BLaER1 (cell line): ENCODE measurements around the gene GBP1.
"Not testable (repeated sequence)": the region's sequence is repeated elsewhere in the genome, so short reads cannot be mapped to it uniquely, and the experiment has no call there.

Source experiments
- H3K27ac ChIP-seq: shearing (Covaris generic); formaldehyde crosslinking; 2 replicates; pipeline ENCODE4 v1.8.1; 2022
- H3K27me3 ChIP-seq: shearing (Covaris generic); formaldehyde crosslinking; 2 replicates; pipeline ENCODE4 v1.8.1; 2022
- H3K36me3 ChIP-seq: shearing (Covaris generic); formaldehyde crosslinking; 2 replicates; pipeline ENCODE4 v1.8.1; 2022
- H3K4me1 ChIP-seq: shearing (Covaris generic); formaldehyde crosslinking; 2 replicates; pipeline ENCODE4 v1.8.1; 2022
- H3K4me2 ChIP-seq: shearing (Covaris generic); formaldehyde crosslinking; 2 replicates; pipeline ENCODE4 v1.8.1; 2022
- H3K4me3 ChIP-seq: shearing (Covaris generic); formaldehyde crosslinking; 2 replicates; pipeline ENCODE4 v1.8.1; 2022
- H3K9ac ChIP-seq: shearing (Covaris generic); formaldehyde crosslinking; 2 replicates; pipeline ENCODE4 v1.8.1; 2022
- H3K9me3 ChIP-seq: shearing (Covaris generic); formaldehyde crosslinking; 2 replicates; pipeline ENCODE4 v1.8.1; 2022
- H4K20me1 ChIP-seq: shearing (Covaris generic); formaldehyde crosslinking; 2 replicates; pipeline ENCODE4 v1.8.1; 2022
- Cebpa-rat ChIP-seq: shearing (Covaris generic); IDR thresholded peaks from 2 replicates; pipeline ENCODE4 v1.8.1; 2022

Gene GBP1

DNA sequence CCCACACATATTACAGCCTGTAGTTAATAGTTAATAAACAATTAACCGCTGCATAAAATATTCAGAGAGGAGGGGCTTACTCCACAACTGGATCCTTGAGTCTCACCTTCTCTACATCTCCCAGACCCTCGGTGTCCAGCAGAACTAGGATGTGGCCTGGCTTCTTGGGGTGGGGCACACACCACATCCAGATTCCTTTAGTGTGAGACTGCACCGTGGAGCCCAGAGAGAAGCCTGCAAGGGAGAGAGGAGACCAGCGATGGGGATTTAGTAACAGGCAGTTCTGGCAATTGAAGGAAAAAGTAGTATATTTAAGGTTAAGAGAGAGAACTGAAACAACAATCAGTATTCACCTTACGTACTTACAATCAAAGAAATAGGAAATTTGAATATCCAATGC is 4.9 kb downstream of the GBP1 start:
- H3K9me3 ChIP-seq, result no peaks in the 10 kb centered on the region
- no peak overlapping the region for H3K4me3 ChIP-seq
- 0 out of 2 replicates have a peak, but pooled peaks cover 3% of the 10 kb centered on the region for H3K36me3 ChIP-seq
- no peak for TF ChIP-seq Cebpa-rat
- peaks cover 8% of the 10 kb centered on the region for H3K4me1 ChIP-seq
- H3K9ac ChIP-seq, result no peak overlapping the region
- H4K20me1 ChIP-seq, result no peaks in the 10 kb centered on the region
- no peak overlapping the region for H3K27ac ChIP-seq
- H3K4me2 ChIP-seq, result no peak overlapping the region
- no peaks in the 10 kb centered on the region for H3K27me3 ChIP-seq

DNA sequence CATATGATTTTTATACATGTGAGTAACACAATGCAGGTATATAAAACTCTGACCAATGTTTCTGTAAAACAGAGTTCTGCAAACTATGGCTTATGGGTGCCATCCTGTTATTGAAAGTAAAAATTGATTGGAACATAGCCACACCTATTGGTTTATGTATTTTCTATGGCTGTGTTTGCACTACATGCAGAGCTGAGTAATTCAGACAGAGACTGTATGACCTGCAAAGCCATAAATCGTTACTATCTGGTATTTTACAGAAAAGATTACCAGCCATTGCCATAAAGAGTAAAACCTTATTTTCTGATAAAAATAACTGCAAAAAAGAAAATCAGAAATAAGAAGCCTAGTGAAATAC is 13.1 kb downstream of the GBP1 start:
- no peak overlapping the region for H3K4me3 ChIP-seq
- no peaks in the 10 kb centered on the region for H4K20me1 ChIP-seq
- no peak for TF ChIP-seq Cebpa-rat
- no peaks in the 10 kb centered on the region for H3K27me3 ChIP-seq
- H3K36me3 ChIP-seq, result 0 out of 2 replicates have a peak, but pooled peaks cover 3% of the 10 kb centered on the region
- H3K9me3 ChIP-seq, result no peaks in the 10 kb centered on the region
- no peak overlapping the region for H3K27ac ChIP-seq
- no peak overlapping the region for H3K4me2 ChIP-seq
- no peak overlapping the region for H3K9ac ChIP-seq
- no peaks in the 10 kb centered on the region for H3K4me1 ChIP-seq

- H3K27ac ChIP-seq, result no peak overlapping the region
- no peak overlapping the region for H3K4me3 ChIP-seq
- no peaks in the 10 kb centered on the region for H3K9me3 ChIP-seq
- no peaks in the 10 kb centered on the region for H3K36me3 ChIP-seq
- no peak overlapping the region for H3K4me2 ChIP-seq
- no peaks in the 10 kb centered on the region for H3K27me3 ChIP-seq
- H3K9ac ChIP-seq, result no peak overlapping the region
- H4K20me1 ChIP-seq, result no peaks in the 10 kb centered on the region
- no peaks in the 10 kb centered on the region for H3K4me1 ChIP-seq
- no peak for TF ChIP-seq Cebpa-rat
These were observed 13.6 kb downstream of the GBP1 start for GRCh38 chr1:89051300-89051954.

DNA sequence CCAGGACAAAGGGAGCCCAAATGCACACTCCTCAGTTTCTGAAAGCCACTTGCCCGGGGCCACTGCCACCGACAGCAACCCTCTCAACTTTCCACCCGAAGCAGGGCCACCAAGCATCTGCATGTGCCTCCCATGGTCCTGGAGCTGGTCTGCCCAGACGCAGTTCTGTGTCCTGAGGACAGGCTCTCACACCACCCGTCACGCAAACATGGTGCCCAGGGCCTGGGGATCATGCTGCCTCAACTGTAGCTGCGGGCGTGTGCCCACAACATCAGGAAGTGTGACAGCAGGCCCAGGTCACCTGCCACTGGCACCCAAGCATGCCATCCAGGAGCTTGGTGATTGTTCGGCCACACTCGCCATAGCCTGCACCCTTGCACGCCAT is 14.4 kb downstream of the GBP1 start:
- no peak for TF ChIP-seq Cebpa-rat
- H3K4me3 ChIP-seq, result no peak overlapping the region
- no peak overlapping the region for H3K9ac ChIP-seq
- no peaks in the 10 kb centered on the region for H3K36me3 ChIP-seq
- H3K27ac ChIP-seq, result no peak overlapping the region
- H3K27me3 ChIP-seq, result no peaks in the 10 kb centered on the region
- H3K9me3 ChIP-seq, result no peaks in the 10 kb centered on the region
- H4K20me1 ChIP-seq, result no peaks in the 10 kb centered on the region
- no peak overlapping the region for H3K4me2 ChIP-seq
- no peaks in the 10 kb centered on the region for H3K4me1 ChIP-seq

- not testable (repeated sequence) for H3K36me3 ChIP-seq, H3K4me2 ChIP-seq, H4K20me1 ChIP-seq, H3K27ac ChIP-seq, H3K4me3 ChIP-seq, H3K4me1 ChIP-seq, H3K9ac ChIP-seq, H3K9me3 ChIP-seq, H3K27me3 ChIP-seq
These were observed 14.9 kb downstream of the GBP1 start for GRCh38 chr1:89049901-89050648.

DNA sequence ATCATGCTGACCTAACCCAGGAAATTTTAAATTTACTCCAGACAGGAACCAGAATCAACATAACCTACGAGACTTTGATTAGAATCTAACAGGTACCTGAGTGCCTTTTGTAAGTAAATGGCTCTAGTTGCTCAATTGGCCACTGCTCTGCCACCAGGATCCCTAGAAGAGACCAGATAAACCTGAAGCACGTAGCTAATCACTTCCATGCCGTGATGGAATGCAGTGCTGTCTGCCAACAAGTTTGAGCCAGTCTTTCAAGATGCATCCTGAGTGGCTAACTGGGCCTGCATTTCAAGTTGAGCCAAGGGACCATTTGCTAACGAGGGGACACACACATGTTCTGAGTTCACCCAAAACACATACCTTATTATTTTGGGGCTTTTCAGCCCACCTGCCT is 15.8 kb downstream of the GBP1 start:
- not testable (repeated sequence) for H3K9me3 ChIP-seq, H3K4me1 ChIP-seq, H3K36me3 ChIP-seq, H3K27ac ChIP-seq, H3K27me3 ChIP-seq, H3K4me2 ChIP-seq, H3K9ac ChIP-seq, H3K4me3 ChIP-seq, H4K20me1 ChIP-seq

DNA sequence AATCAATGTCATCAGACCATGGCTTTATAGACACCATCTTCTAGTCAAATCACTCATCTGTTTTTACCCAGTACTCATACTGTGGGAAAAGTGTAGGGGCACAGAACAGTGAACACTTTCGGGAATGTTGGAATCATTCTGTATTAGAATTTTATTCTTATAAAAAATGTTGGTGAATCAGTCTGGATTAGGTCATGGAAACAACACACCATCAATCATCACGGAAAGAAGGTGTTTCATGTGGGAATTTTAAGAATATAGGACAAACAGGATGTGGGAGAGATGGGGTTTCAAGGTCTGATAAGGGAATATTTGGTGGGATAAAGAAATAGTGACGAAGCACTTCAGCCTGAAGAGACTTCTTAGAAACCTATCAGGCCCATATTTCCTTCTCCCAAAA is 17.3 kb downstream of the GBP1 start:
- Histone ChIP-seq H3K4me1 (no peaks in the 10 kb centered on the region), H3K36me3 (no peaks in the 10 kb centered on the region), H4K20me1 (no peaks in the 10 kb centered on the region), H3K27me3 (no peaks in the 10 kb centered on the region), H3K9ac (no peak overlapping the region), H3K4me3 (no peak overlapping the region), H3K9me3 (peaks cover 14% of the 10 kb centered on the region), H3K27ac (no peak overlapping the region), H3K4me2 (no peak overlapping the region)
- TF ChIP-seq Cebpa-rat, result no peak

GRCh38 chr1:89046318-89047183 is 18.5 kb downstream of the GBP1 start:
- not testable (repeated sequence) for H3K27ac ChIP-seq, H3K27me3 ChIP-seq
- H3K9me3 ChIP-seq, result peaks cover 20% of the 10 kb centered on the region

DNA sequence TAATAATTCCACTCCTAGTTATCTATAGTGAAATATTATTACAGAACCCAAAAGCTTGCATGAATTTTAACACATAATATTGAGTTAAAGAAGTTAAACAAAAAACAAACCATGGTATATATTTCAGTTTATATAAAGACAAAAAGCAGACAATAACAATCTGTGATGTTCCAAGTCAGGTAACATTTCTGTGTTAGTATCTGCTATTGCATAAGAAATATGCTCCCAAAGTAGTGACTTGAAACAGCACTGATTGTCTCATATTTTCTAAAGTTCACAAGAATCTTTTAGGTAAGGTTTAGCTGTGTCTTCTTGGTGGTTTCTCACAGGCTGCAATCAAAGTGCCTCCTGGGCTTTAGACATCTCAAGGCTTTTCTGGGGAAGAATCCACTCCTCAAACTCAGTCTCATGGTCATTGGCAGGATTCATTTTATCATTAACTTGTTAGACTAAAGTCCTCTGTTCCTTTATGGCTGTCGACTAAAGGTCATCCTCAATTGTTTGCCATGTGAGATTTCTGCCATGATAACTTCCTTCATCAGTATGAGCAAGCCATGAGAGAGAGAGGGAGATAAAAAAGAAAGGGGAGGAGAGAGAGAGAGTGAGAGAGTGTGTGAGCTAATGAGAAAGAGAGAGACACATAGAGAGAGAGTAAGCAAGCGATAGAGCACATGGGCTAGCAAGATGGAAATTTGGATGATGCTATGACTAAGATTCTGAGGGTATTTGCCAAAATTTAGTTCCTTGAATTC is 19.9 kb downstream of the GBP1 start:
- Histone ChIP-seq H3K9me3 (peaks cover 20% of the 10 kb centered on the region), H3K27me3 (no peaks in the 10 kb centered on the region), H3K9ac (no peak overlapping the region), H3K27ac (no peak overlapping the region), H4K20me1 (no peaks in the 10 kb centered on the region), H3K36me3 (0 out of 2 replicates have a peak, but pooled peaks cover 3% of the 10 kb centered on the region), H3K4me2 (no peak overlapping the region), H3K4me3 (no peak overlapping the region), H3K4me1 (no peaks in the 10 kb centered on the region)
- TF ChIP-seq Cebpa-rat, result no peak

More at GRCh38 chr1:89046318-89047183, 18.5 kb downstream of the GBP1 start:
- not testable (repeated sequence) for H4K20me1 ChIP-seq, H3K4me2 ChIP-seq, H3K9ac ChIP-seq, H3K4me1 ChIP-seq, H3K36me3 ChIP-seq, H3K4me3 ChIP-seq
